Measurements from ENCODE around the gene MATR3. TPM values are rescaled to one million over a fixed set of nuclear protein-coding genes. Genes with fewer than 3 reads are reported as not detected.

The MATR3 gene
- total and polyA plus RNA-seq, 8 donors: 171 to 638 (median 534) TPM

GRCh38 chr5:139276426-139276825 lies 17.1 kb upstream of the MATR3 start:
- peak in 1 of 4 donors; percentile 74 for DNase-seq
- H3K4me3 ChIP-seq: peak overlapping the region in 1 of 2 donors; percentile 65
- intact Hi-C loops (cut with DNase I): no loop called here
- peaks cover 0 to 40% of the 10 kb centered on the region in 2 donors for H3K36me3 ChIP-seq
- no peak for ATAC-seq
- H3K9me3 ChIP-seq: no peaks in the 10 kb centered on the region
- peaks cover 17 to 47% of the 10 kb centered on the region in 2 donors for H3K4me1 ChIP-seq
- H3K27ac ChIP-seq: no peak overlapping the region
- H3K27me3 ChIP-seq: no peaks in the 10 kb centered on the region
- TF ChIP-seq CTCF (IDR thresholded peaks at IDR 0.05): no peak

GRCh38 chr5:139277171-139277570 lies 16.4 kb upstream of the MATR3 start:
- no peak for ATAC-seq
- Histone ChIP-seq H3K4me3 (no peak overlapping the region), H3K9me3 (no peaks in the 10 kb centered on the region), H3K36me3 (peaks cover 0 to 48% of the 10 kb centered on the region in 2 donors), H3K27ac (no peak overlapping the region), H3K4me1 (peaks cover 17 to 45% of the 10 kb centered on the region in 2 donors), H3K27me3 (no peaks in the 10 kb centered on the region)
- no peak for TF ChIP-seq CTCF (IDR thresholded peaks at IDR 0.05)
- DNase-seq: no peak
- intact Hi-C loops (cut with DNase I): no loop called here

- no peak for TF ChIP-seq CTCF (IDR thresholded peaks at IDR 0.05)
- intact Hi-C loops (cut with DNase I): no loop called here
- Histone ChIP-seq H3K4me1 (peaks cover 10 to 34% of the 10 kb centered on the region in 2 donors), H3K36me3 (peaks cover 0 to 63% of the 10 kb centered on the region in 2 donors), H3K9me3 (no peaks in the 10 kb centered on the region), H3K27me3 (no peaks in the 10 kb centered on the region), H3K4me3 (no peak overlapping the region), H3K27ac (no peak overlapping the region)
- ATAC-seq: no peak
- DNase-seq: no peak
Observed at GRCh38 chr5:139278540-139279274, 14.8 kb upstream of the MATR3 start.

GRCh38 chr5:139282197-139282557 lies 11.4 kb upstream of the MATR3 start:
- Histone ChIP-seq H3K27ac (no peak overlapping the region), H3K27me3 (no peaks in the 10 kb centered on the region), H3K4me1 (peaks cover 0 to 2% of the 10 kb centered on the region in 2 donors), H3K36me3 (peaks cover 0 to 71% of the 10 kb centered on the region in 2 donors), H3K9me3 (no peaks in the 10 kb centered on the region), H3K4me3 (no peak overlapping the region)
- TF ChIP-seq CTCF (IDR thresholded peaks at IDR 0.05): no peak
- intact Hi-C loops (cut with DNase I): no loop called here
- DNase-seq (no peak), ATAC-seq (peak; percentile 36)

- H3K4me1 ChIP-seq: no peaks in the 10 kb centered on the region
- peaks cover 0 to 62% of the 10 kb centered on the region in 2 donors for H3K36me3 ChIP-seq
- H3K27me3 ChIP-seq: no peaks in the 10 kb centered on the region
- DNase-seq (no peak), ATAC-seq (no peak)
- no peaks in the 10 kb centered on the region for H3K9me3 ChIP-seq
- H3K27ac ChIP-seq: no peak overlapping the region
- intact Hi-C loops (cut with DNase I): no loop called here
- TF ChIP-seq CTCF (IDR thresholded peaks at IDR 0.05): no peak
- no peak overlapping the region for H3K4me3 ChIP-seq
Observed at GRCh38 chr5:139283252-139284166, 10.0 kb upstream of the MATR3 start.
